ENCODE measurements around the gene KCNJ6. TPM values are rescaled to one million over a fixed set of nuclear protein-coding genes. Genes with fewer than 3 reads are reported as not detected.

Gene KCNJ6
- total RNA-seq, 1 donor from 2014 or later = 4.4 TPM

DNA sequence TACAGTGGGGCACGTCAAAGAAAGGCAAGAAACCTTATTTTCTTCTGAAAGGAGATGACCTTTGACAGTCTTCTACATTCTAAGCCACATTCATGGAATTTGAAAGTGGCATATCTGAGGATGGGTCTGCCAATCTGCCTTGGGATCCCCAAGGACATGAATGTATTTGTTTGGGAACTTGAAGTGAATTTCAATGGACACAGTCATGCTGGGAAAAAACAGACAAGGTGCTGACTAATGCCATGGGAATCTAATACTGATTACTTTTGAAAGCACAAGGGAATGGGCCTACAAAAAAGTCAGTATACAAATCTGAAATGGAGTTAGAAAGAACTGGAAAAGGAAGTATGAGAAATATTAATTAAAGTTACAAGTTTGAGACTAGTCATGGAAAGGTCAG, 128.8 kb downstream of the KCNJ6 start:
- TF ChIP-seq, protein P1, sequence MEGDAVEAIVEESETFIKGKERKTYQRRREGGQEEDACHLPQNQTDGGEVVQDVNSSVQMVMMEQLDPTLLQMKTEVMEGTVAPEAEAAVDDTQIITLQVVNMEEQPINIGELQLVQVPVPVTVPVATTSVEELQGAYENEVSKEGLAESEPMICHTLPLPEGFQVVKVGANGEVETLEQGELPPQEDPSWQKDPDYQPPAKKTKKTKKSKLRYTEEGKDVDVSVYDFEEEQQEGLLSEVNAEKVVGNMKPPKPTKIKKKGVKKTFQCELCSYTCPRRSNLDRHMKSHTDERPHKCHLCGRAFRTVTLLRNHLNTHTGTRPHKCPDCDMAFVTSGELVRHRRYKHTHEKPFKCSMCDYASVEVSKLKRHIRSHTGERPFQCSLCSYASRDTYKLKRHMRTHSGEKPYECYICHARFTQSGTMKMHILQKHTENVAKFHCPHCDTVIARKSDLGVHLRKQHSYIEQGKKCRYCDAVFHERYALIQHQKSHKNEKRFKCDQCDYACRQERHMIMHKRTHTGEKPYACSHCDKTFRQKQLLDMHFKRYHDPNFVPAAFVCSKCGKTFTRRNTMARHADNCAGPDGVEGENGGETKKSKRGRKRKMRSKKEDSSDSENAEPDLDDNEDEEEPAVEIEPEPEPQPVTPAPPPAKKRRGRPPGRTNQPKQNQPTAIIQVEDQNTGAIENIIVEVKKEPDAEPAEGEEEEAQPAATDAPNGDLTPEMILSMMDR (IDR thresholded peaks at IDR 0.05) = no peak
- H3K4me3 Mint-ChIP-seq (ENCODE audit: unreplicated experiment) = no peak overlapping the region
- peaks cover 70% of the 10 kb centered on the region for H3K4me1 Mint-ChIP-seq (ENCODE audit: low read depth)
- no peak for DNase-seq (ENCODE audit: low spot score)
- H3K27me3 Mint-ChIP-seq (ENCODE audit: low read depth) = no peaks in the 10 kb centered on the region
- peaks cover 21% of the 10 kb centered on the region for H3K9me3 Mint-ChIP-seq (ENCODE audit: low read depth)
- H3K36me3 Mint-ChIP-seq (ENCODE audit: low read depth) = peaks cover 3% of the 10 kb centered on the region
- peak overlapping the region; percentile 93 for H3K27ac Mint-ChIP-seq (ENCODE audit: unreplicated experiment)

DNA sequence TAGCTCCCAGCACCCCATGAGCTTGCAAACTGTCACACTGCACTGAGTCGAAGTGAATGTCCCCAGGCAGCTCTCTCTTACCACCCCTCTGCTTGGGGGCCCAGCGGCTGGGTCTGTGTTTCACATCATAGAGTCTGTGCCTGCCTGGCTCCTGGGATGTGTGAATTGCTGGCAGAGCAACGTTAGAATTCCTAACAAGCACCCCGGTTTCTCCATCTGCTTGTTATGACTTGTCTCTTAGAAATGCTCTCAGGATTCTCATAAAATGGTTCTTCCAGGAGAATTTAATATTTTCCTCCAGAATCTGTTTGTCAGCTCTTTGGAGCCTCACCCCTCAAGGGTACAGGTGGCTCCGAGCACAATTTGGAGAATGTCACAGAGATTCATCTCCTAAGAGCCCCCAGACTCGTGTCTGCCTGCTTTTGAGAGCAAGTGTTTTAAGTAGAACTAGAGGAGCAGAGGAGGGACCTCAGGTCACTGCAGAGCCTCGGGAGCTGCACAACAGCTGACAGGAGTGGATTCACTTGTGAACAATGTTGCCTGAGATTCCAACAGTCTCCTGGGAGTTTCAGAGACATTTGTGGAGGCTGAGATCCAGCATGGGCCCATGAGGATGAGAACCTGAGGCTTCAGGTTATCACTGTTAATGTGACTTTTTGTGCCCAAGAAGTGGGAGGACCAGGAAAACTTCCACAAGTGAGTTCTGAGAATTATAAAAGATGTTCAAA, 131.5 kb downstream of the KCNJ6 start:
- TF ChIP-seq, protein P1 (IDR thresholded peaks at IDR 0.05) = no peak
- H3K9me3 Mint-ChIP-seq (ENCODE audit: low read depth) = peaks cover 24% of the 10 kb centered on the region
- peaks cover 51% of the 10 kb centered on the region for H3K4me1 Mint-ChIP-seq (ENCODE audit: low read depth)
- peaks cover 5% of the 10 kb centered on the region for H3K36me3 Mint-ChIP-seq (ENCODE audit: low read depth)
- H3K4me3 Mint-ChIP-seq (ENCODE audit: unreplicated experiment) = no peak overlapping the region
- peak overlapping the region; percentile 59 for H3K27ac Mint-ChIP-seq (ENCODE audit: unreplicated experiment)
- no peak for DNase-seq (ENCODE audit: low spot score)
- H3K27me3 Mint-ChIP-seq (ENCODE audit: low read depth) = no peaks in the 10 kb centered on the region

DNA sequence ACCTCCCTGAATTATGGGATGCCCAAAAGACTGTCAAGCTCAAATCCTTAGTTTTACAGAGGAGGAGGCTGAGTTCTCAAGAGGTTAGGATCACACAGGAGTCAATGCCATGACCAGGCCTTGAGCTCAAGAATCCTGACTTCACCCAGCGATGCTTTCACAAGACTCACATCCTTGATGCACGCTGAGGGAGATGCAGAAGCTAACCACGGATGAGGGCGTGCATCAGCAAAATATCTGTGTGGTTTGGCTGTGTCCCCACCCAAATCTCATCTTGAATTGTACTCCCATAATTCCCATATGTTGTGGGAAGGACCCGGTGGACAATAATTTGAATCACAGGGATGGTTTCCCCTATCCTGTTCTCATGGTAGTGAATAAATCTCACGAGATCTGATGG, 133.2 kb downstream of the KCNJ6 start:
- Mint-ChIP-seq H3K4me1 (ENCODE audit: low read depth) (peaks cover 46% of the 10 kb centered on the region), H3K4me3 (ENCODE audit: unreplicated experiment) (no peak overlapping the region), H3K9me3 (ENCODE audit: low read depth) (peaks cover 12% of the 10 kb centered on the region), H3K36me3 (ENCODE audit: low read depth) (peaks cover 2% of the 10 kb centered on the region), H3K27me3 (ENCODE audit: low read depth) (no peaks in the 10 kb centered on the region), H3K27ac (ENCODE audit: unreplicated experiment) (no peak overlapping the region)
- TF ChIP-seq, protein P1 (IDR thresholded peaks at IDR 0.05) = no peak
- DNase-seq (ENCODE audit: low spot score) = no peak

DNA sequence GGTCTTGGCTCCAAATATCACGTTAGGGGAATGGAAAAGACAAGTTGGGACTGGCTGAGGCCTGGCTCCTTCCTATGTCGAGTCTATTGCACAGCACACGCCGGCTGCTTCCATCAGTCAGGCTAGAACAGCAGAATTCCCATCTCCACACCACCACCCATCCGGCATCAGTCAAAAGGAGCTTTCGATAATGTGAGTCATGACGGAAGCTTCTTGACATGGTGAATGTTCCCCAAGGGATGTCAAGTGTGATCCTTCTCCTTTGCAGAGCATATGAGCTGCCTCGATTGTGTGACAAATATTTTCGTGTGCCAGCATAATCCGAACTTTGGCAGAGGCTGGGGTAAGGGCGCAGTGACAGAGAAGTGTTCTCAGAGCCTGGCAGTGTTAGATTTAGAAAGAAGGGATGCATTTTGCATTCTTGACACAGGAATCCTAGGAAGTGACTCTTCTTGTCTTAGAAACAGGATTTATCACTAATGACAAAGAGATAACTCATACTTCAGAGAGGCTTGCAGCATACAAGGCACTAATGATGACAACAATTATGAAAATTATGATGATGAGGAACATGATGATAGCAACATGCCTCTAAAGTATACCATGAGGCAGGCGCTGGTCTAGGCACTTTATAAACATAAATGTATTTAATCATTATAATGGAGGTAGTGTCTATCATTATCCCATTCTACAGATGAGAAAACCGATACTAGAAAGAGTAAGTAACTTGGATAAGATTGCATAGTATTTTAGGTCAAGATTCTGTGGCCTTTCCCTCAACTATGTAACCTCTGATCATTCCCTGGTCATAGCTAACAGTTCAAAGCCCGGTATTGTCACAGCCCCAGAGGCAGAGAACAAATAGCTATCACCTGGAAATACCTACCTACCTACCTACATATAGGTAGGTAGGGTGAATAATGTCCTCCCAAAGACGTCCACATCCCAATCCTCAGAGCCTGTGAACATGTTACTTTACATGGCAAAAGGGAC, 135.0 kb downstream of the KCNJ6 start:
- no peak overlapping the region for H3K4me3 Mint-ChIP-seq (ENCODE audit: unreplicated experiment)
- H3K36me3 Mint-ChIP-seq (ENCODE audit: low read depth) = peaks cover 2% of the 10 kb centered on the region
- TF ChIP-seq, protein P1 (IDR thresholded peaks at IDR 0.05) = no peak
- no peak overlapping the region for H3K27ac Mint-ChIP-seq (ENCODE audit: unreplicated experiment)
- H3K4me1 Mint-ChIP-seq (ENCODE audit: low read depth) = peaks cover 28% of the 10 kb centered on the region
- no peak for DNase-seq (ENCODE audit: low spot score)
- no peaks in the 10 kb centered on the region for H3K27me3 Mint-ChIP-seq (ENCODE audit: low read depth)
- H3K9me3 Mint-ChIP-seq (ENCODE audit: low read depth) = peaks cover 6% of the 10 kb centered on the region

DNA sequence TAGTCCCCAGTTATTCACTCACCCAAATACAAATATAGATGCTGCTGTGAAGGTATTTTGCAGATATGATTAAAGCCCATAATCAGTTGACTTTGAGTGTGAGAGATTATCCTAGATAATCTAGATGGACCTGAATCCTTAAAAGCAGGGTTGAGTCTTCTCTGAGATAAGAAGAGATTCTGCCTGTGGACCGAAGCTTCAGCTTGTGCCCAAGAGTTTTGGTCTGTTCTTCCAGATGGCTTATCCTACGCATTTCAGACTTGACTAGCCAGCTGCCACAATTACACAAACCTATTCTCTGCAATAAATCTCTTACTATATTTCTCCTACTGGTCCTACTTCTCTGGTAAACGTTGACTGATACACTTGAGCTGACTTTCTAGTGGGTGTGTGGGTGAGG, 145.1 kb downstream of the KCNJ6 start:
- TF ChIP-seq, protein P1 (IDR thresholded peaks at IDR 0.05) = no peak
- no peaks in the 10 kb centered on the region for H3K27me3 Mint-ChIP-seq (ENCODE audit: low read depth)
- no peak overlapping the region for H3K4me3 Mint-ChIP-seq (ENCODE audit: unreplicated experiment)
- H3K27ac Mint-ChIP-seq (ENCODE audit: unreplicated experiment) = no peak overlapping the region
- peaks cover 22% of the 10 kb centered on the region for H3K4me1 Mint-ChIP-seq (ENCODE audit: low read depth)
- no peak for DNase-seq (ENCODE audit: low spot score)
- no peaks in the 10 kb centered on the region for H3K36me3 Mint-ChIP-seq (ENCODE audit: low read depth)
- H3K9me3 Mint-ChIP-seq (ENCODE audit: low read depth) = no peaks in the 10 kb centered on the region

Data from chondrocyte (in vitro differentiated cells).